Natural killer cell (primary cell): ENCODE data around the gene PROM2. TPM values are rescaled to one million over a fixed set of nuclear protein-coding genes. Genes with fewer than 3 reads are reported as not detected.

ENCODE experiments used
- ATAC-seq, 3 donors: fragments of 150-1000 bp in 2 of 3; fragments of 200-7000 bp in 1 of 3; cut with Tn5 transposase; 1 replicate in 1 of 3; 2 replicates in 2 of 3; pipeline ENCODE4 v1.10.0; 2021; ENCODE audit warnings: mild to moderate bottlenecking in 2 of 3, moderate library complexity in 2 of 3
- DNase-seq, 2 donors: peaks; one replicate each; pipeline versions ENCODE4 v3.0.0 to v3.0.0-alpha.2; 2013 to 2021; ENCODE audit warnings: mixed read lengths in 1 of 2
- H3K27ac ChIP-seq: one replicate; pipeline ENCODE4 v1.5.1; 2013; ENCODE audit warnings: mild to moderate bottlenecking, low read length
- H3K27me3 ChIP-seq: one replicate; pipeline ENCODE4 v1.6.1; 2013; ENCODE audit warnings: low read length; ENCODE audit not compliant: control insufficient read depth, insufficient read depth
- H3K36me3 ChIP-seq: one replicate; pipeline ENCODE4 v1.6.1; 2013; ENCODE audit warnings: low read length; ENCODE audit not compliant: control insufficient read depth, insufficient read depth
- H3K4me1 ChIP-seq: one replicate; pipeline ENCODE4 v1.6.1; 2013; ENCODE audit warnings: low read length; ENCODE audit not compliant: control insufficient read depth, insufficient read depth
- H3K4me3 ChIP-seq: one replicate; pipeline ENCODE4 v1.5.1; 2013; ENCODE audit warnings: low read length
- H3K9me3 ChIP-seq: one replicate; pipeline ENCODE4 v1.6.1; 2013; ENCODE audit warnings: low read length; ENCODE audit not compliant: control insufficient read depth, insufficient read depth
- H3K27ac Mint-ChIP-seq, 2 donors: one replicate each; pipeline ENCODE4 v1.8.0; 2022; ENCODE audit warnings: mild to moderate bottlenecking in 2 of 2, mixed read lengths in 2 of 2, moderate library complexity in 1 of 2
- H3K27me3 Mint-ChIP-seq, 2 donors: one replicate each; pipeline ENCODE4 v1.8.0; 2022; ENCODE audit warnings: low read depth in 2 of 2, mixed read lengths in 2 of 2
- H3K36me3 Mint-ChIP-seq: one replicate; pipeline ENCODE4 v1.8.0; 2022; ENCODE audit warnings: mixed read lengths
- H3K4me1 Mint-ChIP-seq, 2 donors: one replicate each; pipeline ENCODE4 v1.8.0; 2022; ENCODE audit warnings: mixed read lengths in 2 of 2
- H3K4me3 Mint-ChIP-seq: one replicate; pipeline ENCODE4 v1.8.0; 2022; ENCODE audit warnings: mild to moderate bottlenecking, moderate library complexity, mixed read lengths
- H3K9me3 Mint-ChIP-seq, 2 donors: one replicate each; pipeline ENCODE4 v1.8.0; 2022; ENCODE audit warnings: mixed read lengths in 2 of 2
- CTCF ChIP-seq: fragments of 200-600 bp; IDR thresholded peaks from one replicate; pipeline ENCODE4 v1.8.0; 2022; ENCODE audit warnings: antibody characterized with exemption
- WGBS: methylation state at CpG from one replicate; pipeline ENCODE4 v1.1.7; 2013; ENCODE audit warnings: missing lambda C conversion rate; ENCODE audit not compliant: insufficient coverage; 5-methylcytosine and 5-hydroxymethylcytosine counted together
- intact Hi-C: fragments of 100-400 bp; cut with micrococcal nuclease; formaldehyde crosslinking; loops from one replicate; pipeline ENCODE4 v1.14.2; 2022
- total RNA-seq, 4 donors: library from RNA; stranded (reverse); fragments of 120-200 nt in 1 of 4; gene quantifications; one replicate each; pipeline versions ENCODE4 v1.2.3 to v1.2.4, GENCODE V29; 2013 to 2022

Gene PROM2
- total RNA-seq, 3 donors from 2014 or later (not counting 1 experiment from before 2014, with no cell fraction given) = 0.64 to 1.1 (median 0.70) TPM

GRCh38 chr2:95329401-95329800 lies 55.2 kb downstream of the PROM2 start:
- ATAC-seq = no peak

DNA sequence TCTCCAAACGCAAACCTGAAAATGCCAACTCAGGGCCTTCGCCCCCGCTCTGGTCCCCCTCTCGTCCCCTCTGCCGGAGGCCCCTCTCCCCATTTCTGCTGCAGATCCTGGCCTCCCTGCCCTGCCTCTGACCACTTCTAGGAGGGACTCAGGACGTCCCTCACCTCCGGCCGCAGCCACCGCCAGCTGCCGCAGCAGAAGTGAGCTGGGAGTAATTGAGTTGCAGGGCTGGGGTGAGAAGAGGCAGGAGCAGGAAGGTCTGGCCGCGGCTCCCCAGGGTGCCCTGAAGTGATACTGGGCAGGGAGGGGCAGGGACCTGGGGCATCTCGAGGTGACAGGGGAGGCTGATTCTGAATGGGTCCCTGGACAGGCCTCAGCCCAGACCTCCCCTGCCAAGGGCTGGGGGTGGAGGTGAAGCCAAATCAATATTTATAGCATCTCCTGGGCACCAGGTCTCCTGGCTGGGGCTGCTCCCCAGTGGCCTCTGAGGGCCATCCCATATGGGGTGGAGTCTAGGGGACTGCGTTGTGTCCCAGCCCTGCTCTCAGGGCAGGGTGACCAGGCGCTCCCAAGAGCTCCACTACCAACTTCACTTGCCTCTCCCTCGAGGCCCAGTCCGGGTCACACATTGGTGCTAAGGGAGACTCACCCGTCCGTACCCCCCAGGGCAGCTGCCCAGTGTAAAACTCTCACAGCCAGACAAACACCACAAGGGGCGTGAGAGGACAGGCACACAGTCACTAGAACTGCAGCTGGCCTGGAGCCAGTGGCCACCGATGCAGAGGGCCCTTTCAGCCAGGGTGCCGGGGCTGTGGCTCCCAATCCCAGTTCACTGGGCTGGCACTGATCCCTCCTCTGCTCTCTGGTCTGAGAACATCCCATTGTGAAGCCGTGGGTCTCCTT lies 55.9 kb downstream of the PROM2 start:
- no peaks in the 10 kb centered on the region for H3K36me3 Mint-ChIP-seq
- no peaks in the 10 kb centered on the region for H3K27me3 ChIP-seq
- H3K36me3 ChIP-seq = no peaks in the 10 kb centered on the region
- no peaks in the 10 kb centered on the region for H3K4me1 ChIP-seq
- DNase-seq (no peak), ATAC-seq (no peak)
- no peak overlapping the region for H3K27ac Mint-ChIP-seq
- intact Hi-C loops = no loop called here
- TF ChIP-seq CTCF = no peak
- no peaks in the 10 kb centered on the region for H3K9me3 Mint-ChIP-seq
- H3K4me3 ChIP-seq = no peak overlapping the region
- peaks cover 0 to 2% of the 10 kb centered on the region in 2 donors for H3K27me3 Mint-ChIP-seq
- H3K4me1 Mint-ChIP-seq = no peaks in the 10 kb centered on the region
- H3K9me3 ChIP-seq = no peaks in the 10 kb centered on the region
- H3K27ac ChIP-seq = no peak overlapping the region
- no peak overlapping the region for H3K4me3 Mint-ChIP-seq
- 87% methylated on average over 23 of the region's 23 CpGs for WGBS

More at GRCh38 chr2:95329401-95329800, 55.2 kb downstream of the PROM2 start:
- Histone ChIP-seq H3K27me3 (no peaks in the 10 kb centered on the region), H3K4me1 (no peaks in the 10 kb centered on the region), H3K4me3 (no peak overlapping the region), H3K27ac (no peak overlapping the region), H3K9me3 (no peaks in the 10 kb centered on the region), H3K36me3 (no peaks in the 10 kb centered on the region)
- no peaks in the 10 kb centered on the region for H3K4me1 Mint-ChIP-seq
- 92% methylated on average over 14 of the region's 14 CpGs for WGBS
- no peak overlapping the region for H3K27ac Mint-ChIP-seq
- H3K4me3 Mint-ChIP-seq = no peak overlapping the region
- DNase-seq = no peak
- no peak for TF ChIP-seq CTCF
- no peaks in the 10 kb centered on the region for H3K36me3 Mint-ChIP-seq
- H3K27me3 Mint-ChIP-seq = peaks cover 0 to under 1% of the 10 kb centered on the region in 2 donors
- H3K9me3 Mint-ChIP-seq = no peaks in the 10 kb centered on the region
- intact Hi-C loops = no loop called here

- H3K9me3 ChIP-seq = no peaks in the 10 kb centered on the region
- no peak overlapping the region for H3K27ac ChIP-seq
- no peaks in the 10 kb centered on the region for H3K4me1 Mint-ChIP-seq
- no peak overlapping the region for H3K27ac Mint-ChIP-seq
- H3K27me3 ChIP-seq = no peaks in the 10 kb centered on the region
- H3K36me3 ChIP-seq = no peaks in the 10 kb centered on the region
- no peak overlapping the region for H3K4me3 Mint-ChIP-seq
- H3K27me3 Mint-ChIP-seq = peaks cover 0 to 2% of the 10 kb centered on the region in 2 donors
- no peaks in the 10 kb centered on the region for H3K9me3 Mint-ChIP-seq
- ATAC-seq = no peak
- WGBS = 88% methylated on average over 11 of the region's 11 CpGs
- H3K4me3 ChIP-seq = no peak overlapping the region
- no peak for TF ChIP-seq CTCF
- DNase-seq = no peak
- intact Hi-C loops = no loop called here
- H3K36me3 Mint-ChIP-seq = no peaks in the 10 kb centered on the region
- no peaks in the 10 kb centered on the region for H3K4me1 ChIP-seq
Observed at GRCh38 chr2:95330794-95331338, 56.6 kb downstream of the PROM2 start.
